OCI-LY1 (cell line): ENCODE data around the gene AGAP1.

Experiments used
- H2AFZ ChIP-seq: fragments of 200-600 bp; sonication (generic), shearing (Covaris generic); 2 replicates; pipeline ENCODE4 v1.6.0; 2014; ENCODE audit warnings: antibody characterized with exemption, mild to moderate bottlenecking, low read length
- H3F3A ChIP-seq: fragments of 200-600 bp; sonication (generic), shearing (Covaris generic); 2 replicates; pipeline ENCODE4 v1.6.0; 2014; ENCODE audit warnings: mild to moderate bottlenecking, antibody characterized with exemption, low read length, moderate library complexity; ENCODE audit not compliant: insufficient read depth
- H3K27ac ChIP-seq: fragments of 200-600 bp; sonication (generic); 2 replicates; pipeline ENCODE4 v1.5.1; 2014; ENCODE audit warnings: low read length, mixed run types, mild to moderate bottlenecking, low read depth; ENCODE audit not compliant: poor library complexity, severe bottlenecking
- H3K27me3 ChIP-seq: fragments of 200-600 bp; sonication (generic); 2 replicates; pipeline ENCODE4 v1.6.0; 2014; ENCODE audit warnings: antibody characterized with exemption, mild to moderate bottlenecking, low read length, moderate library complexity; ENCODE audit not compliant: insufficient read depth
- H3K36me3 ChIP-seq: fragments of 200-600 bp; sonication (generic); 2 replicates; pipeline ENCODE4 v1.6.1; 2014; ENCODE audit warnings: mild to moderate bottlenecking, antibody characterized with exemption, low read length, moderate library complexity, mixed read lengths; ENCODE audit not compliant: insufficient read depth
- H3K4me1 ChIP-seq: fragments of 200-600 bp; sonication (generic); 2 replicates; pipeline ENCODE4 v1.5.1; 2014; ENCODE audit warnings: mild to moderate bottlenecking, low read length, moderate library complexity; ENCODE audit not compliant: insufficient read depth, severe bottlenecking
- H3K4me2 ChIP-seq: fragments of 200-600 bp; sonication (generic), shearing (Covaris generic); 2 replicates; pipeline ENCODE4 v1.6.1; 2014; ENCODE audit warnings: low read length
- H3K4me3 ChIP-seq: fragments of 200-600 bp; sonication (generic); 2 replicates; pipeline ENCODE4 v1.5.1; 2014; ENCODE audit warnings: low read length, low read depth, mild to moderate bottlenecking, mixed read lengths; ENCODE audit not compliant: poor library complexity, severe bottlenecking
- H3K79me2 ChIP-seq: fragments of 200-600 bp; shearing (Covaris generic); 2 replicates; pipeline ENCODE4 v1.6.1; 2016; ENCODE audit warnings: mixed run types, low read length, mixed read lengths; ENCODE audit not compliant: insufficient read depth
- H3K9ac ChIP-seq: fragments of 200-600 bp; sonication (generic), shearing (Covaris generic); 2 replicates; pipeline ENCODE4 v1.6.1; 2014; ENCODE audit warnings: mild to moderate bottlenecking, low read length, mixed read lengths
- H3K9me2 ChIP-seq: fragments of 200-600 bp; sonication (generic), shearing (Covaris generic); 2 replicates; pipeline ENCODE4 v1.6.1; 2014; ENCODE audit warnings: low read depth, mild to moderate bottlenecking, low read length, mixed read lengths
- H3K9me3 ChIP-seq: fragments of 200-600 bp; shearing (Covaris generic); 2 replicates; pipeline ENCODE4 v1.6.1; 2014; ENCODE audit warnings: low read length, mixed read lengths
- H4K20me1 ChIP-seq: fragments of 200-600 bp; sonication (generic), shearing (Covaris generic); 2 replicates; pipeline ENCODE4 v1.6.0; 2016; ENCODE audit warnings: mild to moderate bottlenecking, low read length; ENCODE audit not compliant: insufficient read depth
- CTCF ChIP-seq: fragments of 200-600 bp; sonication (generic), shearing (Covaris generic); IDR thresholded peaks from 2 replicates; pipeline ENCODE4 v1.5.1; 2017; ENCODE audit warnings: mild to moderate bottlenecking, antibody characterized with exemption, low read length, moderate library complexity, mixed read lengths
- EZH2 ChIP-seq: fragments of 200-600 bp; sonication (generic), shearing (Covaris generic); IDR thresholded peaks from 2 replicates; pipeline ENCODE4 v1.8.0; 2017; ENCODE audit warnings: borderline replicate concordance, mixed run types, mild to moderate bottlenecking, antibody characterized with exemption, low read length, moderate library complexity, mixed read lengths

AGAP1 gene

DNA sequence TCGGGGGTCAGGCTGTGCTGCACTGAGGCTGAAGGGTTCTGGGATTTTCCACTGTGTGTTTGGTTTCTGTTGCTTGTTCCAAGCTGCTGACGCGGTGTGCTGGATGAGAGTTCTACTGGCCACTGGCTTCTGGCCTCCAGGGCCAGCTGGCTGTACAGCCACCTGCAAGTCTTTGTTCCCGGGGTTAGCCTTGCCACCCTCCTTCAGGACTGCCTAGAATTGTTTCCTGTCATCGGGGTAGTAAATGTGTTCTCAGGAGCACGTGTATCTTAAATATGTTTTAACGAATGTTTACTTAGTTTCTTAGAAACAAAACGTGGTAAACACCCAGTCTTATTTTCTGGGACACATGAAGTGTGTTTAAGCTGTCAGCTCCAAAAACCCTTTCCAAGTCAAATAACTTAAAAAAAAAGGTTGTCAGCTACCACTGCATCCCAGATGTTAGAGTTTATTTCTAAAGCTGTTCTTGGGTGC lies 231.2 kb downstream of the AGAP1 start:
- H3K27me3 ChIP-seq = no peaks in the 10 kb centered on the region
- no peaks in the 10 kb centered on the region for H3K9me2 ChIP-seq
- TF ChIP-seq EZH2 = no peak
- no peak for TF ChIP-seq CTCF
- no peaks in the 10 kb centered on the region for H3K9me3 ChIP-seq
- H3K9ac ChIP-seq = no peak overlapping the region
- no peak overlapping the region for H3K4me2 ChIP-seq
- H3K27ac ChIP-seq = no peak overlapping the region
- no peaks in the 10 kb centered on the region for H3F3A ChIP-seq
- H3K36me3 ChIP-seq = no peaks in the 10 kb centered on the region
- H3K4me3 ChIP-seq = no peak overlapping the region
- H3K79me2 ChIP-seq = no peaks in the 10 kb centered on the region
- H2AFZ ChIP-seq = no peak overlapping the region
- no peaks in the 10 kb centered on the region for H4K20me1 ChIP-seq
- H3K4me1 ChIP-seq = no peaks in the 10 kb centered on the region

DNA sequence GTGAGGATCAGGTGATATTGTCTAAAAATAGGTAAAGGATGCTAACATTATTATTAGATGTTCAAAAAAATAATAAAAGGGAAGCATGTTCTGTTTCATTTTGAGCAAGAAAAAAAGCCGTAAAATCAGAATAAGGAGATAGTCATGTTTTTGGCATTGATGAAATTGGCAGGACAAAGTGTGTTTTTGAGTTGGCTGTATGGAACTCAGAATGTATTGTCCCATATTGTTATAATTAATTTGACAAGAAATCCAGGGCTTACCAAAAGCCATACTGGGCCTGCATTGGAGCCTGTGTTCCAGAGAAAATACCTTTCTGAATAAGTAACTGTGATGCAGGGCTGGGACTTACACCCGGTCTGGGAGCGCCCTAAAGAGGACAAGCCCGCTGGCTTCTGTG lies 232.0 kb downstream of the AGAP1 start:
- Histone ChIP-seq H3K4me1 (no peaks in the 10 kb centered on the region), H3K36me3 (no peaks in the 10 kb centered on the region), H3K4me3 (no peak overlapping the region)

DNA sequence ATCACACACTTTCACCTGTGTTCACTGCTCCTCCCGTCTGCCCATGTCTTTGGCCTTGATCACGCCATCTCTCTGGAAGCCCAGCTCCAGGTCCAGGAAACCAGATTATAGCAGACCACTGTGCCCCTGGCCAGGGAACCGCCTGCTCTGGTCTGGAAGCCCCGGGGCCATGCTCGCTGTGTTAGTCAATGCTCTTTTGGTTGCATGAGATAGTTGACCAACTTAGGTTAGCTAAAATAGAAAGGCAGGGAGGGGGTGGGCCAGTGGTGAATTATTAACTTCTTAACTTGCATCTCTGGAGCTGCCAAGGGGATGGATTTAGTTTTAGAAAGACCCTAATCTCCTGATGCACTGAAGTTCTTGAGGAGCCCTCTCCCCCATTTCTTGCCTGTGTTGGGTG lies 232.7 kb downstream of the AGAP1 start:
- no peak overlapping the region for H3K27ac ChIP-seq
- H3K4me2 ChIP-seq = no peak overlapping the region

More for the DNA sequence above, 232.0 kb downstream of the AGAP1 start:
- Histone ChIP-seq H3K9me3 (no peaks in the 10 kb centered on the region), H3F3A (no peaks in the 10 kb centered on the region), H3K9ac (no peak overlapping the region), H3K79me2 (no peaks in the 10 kb centered on the region), H4K20me1 (no peaks in the 10 kb centered on the region), H3K27me3 (no peaks in the 10 kb centered on the region), H2AFZ (no peak overlapping the region), H3K9me2 (no peaks in the 10 kb centered on the region), H3K4me2 (no peak overlapping the region), H3K27ac (no peak overlapping the region)
- TF ChIP-seq EZH2 (no peak), CTCF (no peak)

More for the DNA sequence above, 232.7 kb downstream of the AGAP1 start:
- TF ChIP-seq CTCF (no peak), EZH2 (no peak)
- H3K9ac ChIP-seq = no peak overlapping the region
- no peaks in the 10 kb centered on the region for H3K27me3 ChIP-seq
- no peak overlapping the region for H3K4me3 ChIP-seq
- H3K9me3 ChIP-seq = no peaks in the 10 kb centered on the region
- no peaks in the 10 kb centered on the region for H3K4me1 ChIP-seq
- no peak overlapping the region for H2AFZ ChIP-seq
- no peaks in the 10 kb centered on the region for H3K36me3 ChIP-seq
- H3F3A ChIP-seq = no peaks in the 10 kb centered on the region
- no peaks in the 10 kb centered on the region for H3K9me2 ChIP-seq
- no peaks in the 10 kb centered on the region for H3K79me2 ChIP-seq
- H4K20me1 ChIP-seq = no peaks in the 10 kb centered on the region
